ENCODE results near the gene HSPB2. TPM values are rescaled to one million over a fixed set of nuclear protein-coding genes. Genes with fewer than 3 reads are reported as not detected.
A peak's percentile ranks its signal among the peaks of the same experiment; 100 is the strongest.

The HSPB2 gene
- total and polyA plus RNA-seq, 2 of the 4 experiments (the other 2 are of a cell fraction), result 0.18 to 0.55 TPM

GRCh38 chr11:111879637-111879960 is 32.9 kb upstream of the HSPB2 start:
- Histone ChIP-seq H3K9me1 (ENCODE audit: insufficient read depth, low read length) (peaks cover 3% of the 10 kb centered on the region; the same call in 1 of the 2 replicates), H3K27ac (ENCODE audit: insufficient read depth, low read length) (peak overlapping the region; percentile 88), H2BK120ac (ENCODE audit: low read depth, low read length) (peak overlapping the region; percentile 99), H3K4me2 (ENCODE audit: low read depth, low read length) (peak overlapping the region; percentile 74), H3K56ac (ENCODE audit: extremely low read depth, insufficient read depth, low read length) (peak overlapping the region; percentile 97), H3K27me3 (ENCODE audit: control insufficient read depth, insufficient read depth, low read length) (no peaks in the 10 kb centered on the region), H3K4me3 (ENCODE audit: insufficient read depth, low read depth, low read length) (peak overlapping the region; percentile 71), H3K9me3 (ENCODE audit: control insufficient read depth, insufficient read depth, low read length) (no peaks in the 10 kb centered on the region), H3K4me1 (ENCODE audit: control insufficient read depth, insufficient read depth, low read length) (peaks cover 3% of the 10 kb centered on the region; the same call in 1 of the 2 replicates), H4K20me1 (ENCODE audit: insufficient read depth, low read length) (no peaks in the 10 kb centered on the region), H3K14ac (replicated peaks; ENCODE audit: low read depth, low read length) (peak overlapping the region; percentile 100), H3K36me3 (ENCODE audit: control insufficient read depth, insufficient read depth, low read length) (no peaks in the 10 kb centered on the region; the same call in 1 of the 2 replicates), H3K79me1 (ENCODE audit: low read depth in 1 of 2, low read length in 2 of 2) (peaks cover 0 to 11% of the 10 kb centered on the region in 2 experiments; a peak in 3 of 4 replicates), H3K18ac (ENCODE audit: low read depth, low read length) (peak overlapping the region; percentile 20), H2AK9ac (replicated peaks; ENCODE audit: low read depth, low read length, poor library complexity) (peak overlapping the region; percentile 93), H2AFZ (replicated peaks; ENCODE audit: low read length, poor library complexity) (peak overlapping the region; percentile 100), H2AK5ac (ENCODE audit: low read depth, low read length) (peak overlapping the region; percentile 88), H2BK15ac (ENCODE audit: low read depth, low read length) (peak overlapping the region; percentile 97; the same call in 2 of the 3 replicates), H3K9ac (ENCODE audit: low read depth, low read length) (peak overlapping the region; percentile 78), H2BK5ac (ENCODE audit: low read depth, low read length, poor library complexity, severe bottlenecking) (peak overlapping the region; percentile 95), H4K5ac (ENCODE audit: low read depth, low read length) (peak overlapping the region; percentile 97), H4K8ac (ENCODE audit: low read depth in 2 of 2, low read length in 2 of 2) (peak overlapping the region; percentile 87 to 100), H4K91ac (ENCODE audit: insufficient read depth, low read depth, low read length) (peak overlapping the region; percentile 100), H3K4ac (ENCODE audit: low read depth, low read length) (peak overlapping the region; percentile 100), H2BK20ac (ENCODE audit: low read depth, low read length) (peak overlapping the region; percentile 45), H3K23ac (ENCODE audit: low read depth, low read length) (peak overlapping the region; percentile 99)
- TF ChIP-seq CEBPB (IDR thresholded peaks at IDR 0.05; ENCODE audit: low read depth, low read length), result no peak
- TF ChIP-seq BHLHE40 (IDR thresholded peaks at IDR 0.05; ENCODE audit: low read depth, low read length), result no peak
- no peak for TF ChIP-seq MXI1 (IDR thresholded peaks at IDR 0.05; ENCODE audit: borderline replicate concordance, low read depth, low read length)
- TF ChIP-seq MAFK (IDR thresholded peaks at IDR 0.05; ENCODE audit: low read depth, low read length), result no peak
- TF ChIP-seq CHD1 (IDR thresholded peaks at IDR 0.05; ENCODE audit: low read depth, low read length), result no peak
- TF ChIP-seq RCOR1 (IDR thresholded peaks at IDR 0.05; ENCODE audit: insufficient replicate concordance, low read length), result no peak
- TF ChIP-seq RFX5 (IDR thresholded peaks at IDR 0.05; ENCODE audit: low read depth, low read length), result no peak
- no peak for TF ChIP-seq USF2 (IDR thresholded peaks at IDR 0.05; ENCODE audit: low read depth, low read length)
- TF ChIP-seq SMC3 (IDR thresholded peaks at IDR 0.05; ENCODE audit: low read depth, low read length), result no peak
- TF ChIP-seq, protein P1, sequence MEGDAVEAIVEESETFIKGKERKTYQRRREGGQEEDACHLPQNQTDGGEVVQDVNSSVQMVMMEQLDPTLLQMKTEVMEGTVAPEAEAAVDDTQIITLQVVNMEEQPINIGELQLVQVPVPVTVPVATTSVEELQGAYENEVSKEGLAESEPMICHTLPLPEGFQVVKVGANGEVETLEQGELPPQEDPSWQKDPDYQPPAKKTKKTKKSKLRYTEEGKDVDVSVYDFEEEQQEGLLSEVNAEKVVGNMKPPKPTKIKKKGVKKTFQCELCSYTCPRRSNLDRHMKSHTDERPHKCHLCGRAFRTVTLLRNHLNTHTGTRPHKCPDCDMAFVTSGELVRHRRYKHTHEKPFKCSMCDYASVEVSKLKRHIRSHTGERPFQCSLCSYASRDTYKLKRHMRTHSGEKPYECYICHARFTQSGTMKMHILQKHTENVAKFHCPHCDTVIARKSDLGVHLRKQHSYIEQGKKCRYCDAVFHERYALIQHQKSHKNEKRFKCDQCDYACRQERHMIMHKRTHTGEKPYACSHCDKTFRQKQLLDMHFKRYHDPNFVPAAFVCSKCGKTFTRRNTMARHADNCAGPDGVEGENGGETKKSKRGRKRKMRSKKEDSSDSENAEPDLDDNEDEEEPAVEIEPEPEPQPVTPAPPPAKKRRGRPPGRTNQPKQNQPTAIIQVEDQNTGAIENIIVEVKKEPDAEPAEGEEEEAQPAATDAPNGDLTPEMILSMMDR (conservative IDR thresholded peaks at IDR 0.05; ENCODE audit: low read depth, low read length), result no peak
- TF ChIP-seq RAD21 (IDR thresholded peaks at IDR 0.05; ENCODE audit: low read length), result no peak
- ChIA-PET POLR2A (ENCODE audit: unreplicated experiment) (no interaction called here), CTCF (interaction anchor here (1.0 kb wide), 1 partner anchor 117 kb away, joined by 3 read pairs; no protein-coding TSS in a partner anchor)
- intact Hi-C loops (cut with micrococcal nuclease) (loop anchor here (1.0 to 10.0 kb wide), 10 partner anchors 47 to 401 kb away; partner anchors contain the start of genes DIXDC1, DLAT, NKAPD1 and PIH1D2), in situ Hi-C loops (cut with MboI; ENCODE audit: low sequenced_read_pairs) (loop anchor here (5.0 kb wide), 1 partner anchor 113 kb away; no protein-coding TSS in a partner anchor), dilution Hi-C loops (cut with HindIII; ENCODE audit: low sequenced_read_pairs, unreplicated experiment) (no loop called here)
- BruUV-seq (replicated peaks), result no TSS peak
- 41% methylated on average over 5 of the region's 6 CpGs; no CpG with 5 or more reads in 1 of the 2 experiments for WGBS, 2 experiments (ENCODE audit: extremely low coverage in 2 of 2, insufficient read length in 1 of 2)
- no peak; the same call in 1 of the 2 replicates for ATAC-seq (ENCODE audit: low read depth)
- no peak for DNase-seq

All from IMR-90 (cell line).